Mammary epithelial cell (primary cell): Measurements from ENCODE around the gene SLC7A4.

Experiments
- CTCF ChIP-seq, 2 donors: IDR thresholded peaks in 1 of 2; conservative IDR thresholded peaks in 1 of 2; 2 replicates each; pipeline ENCODE4 v1.5.1; 2011 to 2012; ENCODE audit warnings: inconsistent platforms in 2 of 2, low read length in 2 of 2, mild to moderate bottlenecking in 2 of 2, control low read depth in 1 of 2, low read depth in 1 of 2; ENCODE audit not compliant: insufficient read depth in 1 of 2; ENCODE audit errors: extremely low read depth in 1 of 2
- EZH2 ChIP-seq: IDR thresholded peaks from 2 replicates; pipeline ENCODE4 v1.6.1; 2012; ENCODE audit warnings: low read length, inconsistent platforms, borderline replicate concordance

GRCh38 chr22:20992056-20992442 lies 40.3 kb downstream of the SLC7A4 start:
- TF ChIP-seq CTCF (conservative IDR thresholded peaks at IDR 0.05 in 1 of 2, IDR thresholded peaks at IDR 0.05 in 1 of 2; ENCODE audit: extremely low read depth in 1 of 2, insufficient read depth in 1 of 2, low read depth in 1 of 2, low read length in 2 of 2) (no peak), EZH2 (no peak)
